ENCODE measurements around the gene NEK6. TPM values are rescaled to one million over a fixed set of nuclear protein-coding genes. Genes with fewer than 3 reads are reported as not detected.
A peak's percentile ranks its signal among the peaks of the same experiment; 100 is the strongest.

The NEK6 gene
- total and polyA plus RNA-seq, 9 donors, result 7.2 to 45.1 (median 22.8) TPM

- Histone ChIP-seq H3K9me3 (no peaks in the 10 kb centered on the region), H3K27ac (no peak overlapping the region), H3K27me3 (no peaks in the 10 kb centered on the region), H3K36me3 (no peaks in the 10 kb centered on the region), H3K4me3 (peak overlapping the region; percentile 52), H3K4me1 (ENCODE audit: insufficient read depth) (peaks cover 18% of the 10 kb centered on the region)
- peak in 1 of 5 donors; percentile 25 for DNase-seq
- 33 to 55% (median 35%) methylated on average over 21 to 31 of the region's 31 CpGs for WGBS, 3 donors
- intact Hi-C loops (cut with DNase I), result no loop called here
- no peak for TF ChIP-seq EP300 (IDR thresholded peaks at IDR 0.05)
- TF ChIP-seq POLR2A (IDR thresholded peaks at IDR 0.05), result no peak
- TF ChIP-seq CTCF (IDR thresholded peaks at IDR 0.05), result no peak
Measured at GRCh38 chr9:124257070-124257843, 492 bp upstream of the NEK6 start.

GRCh38 chr9:124258607-124259157 is 933 bp downstream of the NEK6 start:
- WGBS, 3 donors, result 3 to 11% (median 8%) methylated on average over 9 to 17 of the region's 17 CpGs
- H3K9me3 ChIP-seq, result no peaks in the 10 kb centered on the region
- no peak for TF ChIP-seq EP300 (IDR thresholded peaks at IDR 0.05)
- TF ChIP-seq CTCF (IDR thresholded peaks at IDR 0.05), result no peak
- TF ChIP-seq POLR2A (IDR thresholded peaks at IDR 0.05), result no peak
- no peaks in the 10 kb centered on the region for H3K27me3 ChIP-seq
- H3K27ac ChIP-seq, result peak overlapping the region; percentile 1 to 50
- intact Hi-C loops (cut with DNase I), result loop anchor here in 1 of 4 donors (2.0 kb wide), 1 partner anchor 24 kb away; no protein-coding TSS in a partner anchor
- H3K4me1 ChIP-seq (ENCODE audit: insufficient read depth), result peaks cover 21% of the 10 kb centered on the region
- H3K36me3 ChIP-seq, result no peaks in the 10 kb centered on the region
- H3K4me3 ChIP-seq, result peak overlapping the region; percentile 52
- DNase-seq, result no peak

GRCh38 chr9:124259158-124259808 is 1.5 kb downstream of the NEK6 start:
- intact Hi-C loops (cut with DNase I), result loop anchor here in 1 of 4 donors (2.0 kb wide), 1 partner anchor 24 kb away; no protein-coding TSS in a partner anchor
- WGBS, 3 donors, result 3 to 9% (median 3%) methylated on average over 19 of the region's 19 CpGs
- DNase-seq, result peak; percentile 82 to 88 (median 84)
- H3K4me3 ChIP-seq, result peak overlapping the region; percentile 52
- peaks cover 21% of the 10 kb centered on the region for H3K4me1 ChIP-seq (ENCODE audit: insufficient read depth)
- no peaks in the 10 kb centered on the region for H3K9me3 ChIP-seq
- TF ChIP-seq CTCF (IDR thresholded peaks at IDR 0.05), result no peak
- TF ChIP-seq EP300 (IDR thresholded peaks at IDR 0.05), result peak; percentile 58
- no peaks in the 10 kb centered on the region for H3K36me3 ChIP-seq
- no peaks in the 10 kb centered on the region for H3K27me3 ChIP-seq
- H3K27ac ChIP-seq, result peak overlapping the region; percentile 4 to 50

GRCh38 chr9:124260769-124261603 is 3.2 kb downstream of the NEK6 start:
- intact Hi-C loops (cut with DNase I), result no loop called here
- Histone ChIP-seq H3K27me3 (no peaks in the 10 kb centered on the region), H3K36me3 (no peaks in the 10 kb centered on the region), H3K4me3 (no peak overlapping the region), H3K4me1 (ENCODE audit: insufficient read depth) (peaks cover 21% of the 10 kb centered on the region), H3K27ac (no peak overlapping the region), H3K9me3 (no peaks in the 10 kb centered on the region)
- no peak for DNase-seq
- TF ChIP-seq CTCF (IDR thresholded peaks at IDR 0.05) (no peak), POLR2A (IDR thresholded peaks at IDR 0.05) (no peak), EP300 (IDR thresholded peaks at IDR 0.05) (no peak)
- WGBS, 3 donors, result 57 to 60% (median 59%) methylated on average over 15 of the region's 15 CpGs
